Tibial nerve (tissue), 4 donors: ENCODE measurements around the gene PRLHR. TPM values are rescaled to one million over a fixed set of nuclear protein-coding genes. Genes with fewer than 3 reads are reported as not detected.

Experiments
- DNase-seq, 2 donors: peaks; one replicate each; pipeline ENCODE4 v3.0.0-alpha.2; 2019; ENCODE audit warnings: low spot score in 2 of 2
- H3K27ac ChIP-seq, 4 donors: fragments of 200-600 bp; sonication (generic) in 3 of 4; one replicate each; pipeline ENCODE4 v1.5.1; 2017 to 2019; ENCODE audit warnings: mild to moderate bottlenecking in 1 of 4
- H3K27me3 ChIP-seq, 2 donors: fragments of 200-600 bp; sonication (generic) in 1 of 2; one replicate each; pipeline versions ENCODE4 v1.5.1 to v1.6.0; 2017 to 2019
- H3K36me3 ChIP-seq, 3 donors: fragments of 200-600 bp; sonication (generic); one replicate each; pipeline ENCODE4 v1.5.1; 2018 to 2019
- H3K4me1 ChIP-seq, 4 donors: fragments of 200-600 bp; sonication (generic) in 3 of 4; one replicate each; pipeline ENCODE4 v1.5.1; 2017 to 2019
- H3K4me3 ChIP-seq, 4 donors: fragments of 200-600 bp; sonication (generic) in 3 of 4; one replicate each; pipeline ENCODE4 v1.5.1; 2017 to 2019; ENCODE audit warnings: mild to moderate bottlenecking in 1 of 4, moderate library complexity in 1 of 4
- H3K9me3 ChIP-seq, 4 donors: fragments of 200-600 bp; sonication (generic) in 3 of 4; one replicate each; pipeline ENCODE4 v1.5.1; 2017 to 2019
- CTCF ChIP-seq, 5 experiments: fragments of 200-600 bp in 3 of 5; fragments of 450-650 bp in 2 of 5; sonication (generic) in 3 of 5; IDR thresholded peaks; one replicate each; pipeline ENCODE4 v1.5.1; 2016 to 2019; ENCODE audit warnings: antibody characterized with exemption in 5 of 5, mild to moderate bottlenecking in 3 of 5, moderate library complexity in 2 of 5
- EP300 ChIP-seq, 2 donors: sonication (generic); formaldehyde crosslinking; IDR thresholded peaks; one replicate each; pipeline ENCODE4 v1.6.1; 2017; ENCODE audit warnings: antibody characterized with exemption in 2 of 2, mild to moderate bottlenecking in 1 of 2
- POLR2A ChIP-seq, 2 donors: fragments of 450-650 bp; IDR thresholded peaks; one replicate each; pipeline ENCODE4 v1.6.1; 2017; ENCODE audit warnings: antibody characterized with exemption in 2 of 2, mild to moderate bottlenecking in 2 of 2, moderate library complexity in 2 of 2
- WGBS, 2 donors: methylation state at CpG; one replicate each; pipeline ENCODE4 v1.1.5; 2018; 5-methylcytosine and 5-hydroxymethylcytosine counted together
- total RNA-seq, 4 donors: library from RNA; depleted of rRNA; stranded (reverse); fragments of >200 nt; gene quantifications; one replicate each; pipeline ENCODE4 v1.1.0, GENCODE V29; 2016

The PRLHR gene
- total RNA-seq = not detected

- 5 to 7% methylated on average over 52 of the region's 52 CpGs for WGBS, 2 donors
- no peak for DNase-seq
- no peaks in the 10 kb centered on the region for H3K36me3 ChIP-seq
- no peak within 1 kb of the TSS for H3K27ac ChIP-seq
- H3K9me3 ChIP-seq = peaks cover 0 to 8% (median 0%) of the 10 kb centered on the region in 4 donors
- H3K27me3 ChIP-seq = peaks cover 3 to 82% of the 10 kb centered on the region in 2 donors
- no peak within 1 kb of the TSS for H3K4me3 ChIP-seq
- peaks cover 0 to 24% (median 0%) of the 10 kb centered on the region in 4 donors for H3K4me1 ChIP-seq
- TF ChIP-seq CTCF (IDR thresholded peaks at IDR 0.05) (no peak), EP300 (IDR thresholded peaks at IDR 0.05) (no peak), POLR2A (IDR thresholded peaks at IDR 0.05) (no peak)
Measured at GRCh38 chr10:118595598-118596425, at the start of gene PRLHR. Gene PRLHR (minus strand): TSS chr10:118595648. CDS start chr10:118595244, 404 bp downstream.

- Histone ChIP-seq H3K4me1 (no peaks in the 10 kb centered on the region), H3K36me3 (no peaks in the 10 kb centered on the region), H3K4me3 (no peak overlapping the region), H3K9me3 (peaks cover 0 to 15% (median 0%) of the 10 kb centered on the region in 4 donors), H3K27me3 (no peaks in the 10 kb centered on the region), H3K27ac (no peak overlapping the region)
- TF ChIP-seq CTCF (IDR thresholded peaks at IDR 0.05) (no peak), EP300 (IDR thresholded peaks at IDR 0.05) (no peak), POLR2A (IDR thresholded peaks at IDR 0.05) (no peak)
- no peak for DNase-seq
- WGBS, 2 donors = 73 to 77% methylated on average over 2 of the region's 2 CpGs
Measured at GRCh38 chr10:118642228-118642627, 46.8 kb upstream of the PRLHR start.

GRCh38 chr10:118638680-118639079 is 43.2 kb upstream of the PRLHR start:
- TF ChIP-seq CTCF (IDR thresholded peaks at IDR 0.05) = no peak
- TF ChIP-seq EP300 (IDR thresholded peaks at IDR 0.05) = no peak
- TF ChIP-seq POLR2A (IDR thresholded peaks at IDR 0.05) = no peak
- DNase-seq = no peak
- 51 to 76% methylated on average over 9 of the region's 9 CpGs for WGBS, 2 donors
- Histone ChIP-seq H3K27ac (no peak overlapping the region), H3K9me3 (peaks cover 0 to 22% (median 0%) of the 10 kb centered on the region in 4 donors), H3K4me1 (no peaks in the 10 kb centered on the region), H3K27me3 (no peaks in the 10 kb centered on the region), H3K4me3 (no peak overlapping the region), H3K36me3 (no peaks in the 10 kb centered on the region)

- WGBS, 2 donors = 81 to 91% methylated on average over 4 of the region's 4 CpGs
- Histone ChIP-seq H3K27me3 (no peaks in the 10 kb centered on the region), H3K9me3 (peaks cover 0 to 22% (median 0%) of the 10 kb centered on the region in 4 donors), H3K4me1 (no peaks in the 10 kb centered on the region), H3K4me3 (no peak overlapping the region), H3K36me3 (no peaks in the 10 kb centered on the region), H3K27ac (no peak overlapping the region)
- TF ChIP-seq POLR2A (IDR thresholded peaks at IDR 0.05) (no peak), EP300 (IDR thresholded peaks at IDR 0.05) (no peak), CTCF (IDR thresholded peaks at IDR 0.05) (no peak)
- no peak for DNase-seq
Measured at GRCh38 chr10:118635674-118636402, 40.4 kb upstream of the PRLHR start.

- DNase-seq = no peak
- Histone ChIP-seq H3K36me3 (no peaks in the 10 kb centered on the region), H3K9me3 (peaks cover 0 to 8% (median 0%) of the 10 kb centered on the region in 4 donors), H3K4me1 (peaks cover 0 to 4% (median 0%) of the 10 kb centered on the region in 4 donors), H3K4me3 (no peak overlapping the region), H3K27ac (no peak overlapping the region), H3K27me3 (no peaks in the 10 kb centered on the region)
- WGBS, 2 donors = 60 to 62% methylated on average over 7 of the region's 7 CpGs
- TF ChIP-seq CTCF (IDR thresholded peaks at IDR 0.05) (no peak), EP300 (IDR thresholded peaks at IDR 0.05) (no peak), POLR2A (IDR thresholded peaks at IDR 0.05) (no peak)
Measured at GRCh38 chr10:118633786-118634185, 38.3 kb upstream of the PRLHR start.
